Sciatic nerve (tissue), 2 donors: Measurements from ENCODE around the gene ASB14. TPM values are rescaled to one million over a fixed set of nuclear protein-coding genes. Genes with fewer than 3 reads are reported as not detected.
"Not testable (repeated sequence)": the region's sequence is repeated elsewhere in the genome, so short reads cannot be mapped to it uniquely, and the experiment has no call there.

Source experiments
- ATAC-seq: fragments of 200-7000 bp; cut with Tn5 transposase; one replicate; pipeline ENCODE4 v1.9.1; 2020; ENCODE audit warnings: mild to moderate bottlenecking, moderate library complexity
- DNase-seq: peaks from one replicate; pipeline ENCODE4 v3.0.0-alpha.2; 2020; ENCODE audit warnings: low spot score
- intact Hi-C: fragments of 100-400 bp; cut with DNase I; formaldehyde crosslinking; loops from one replicate; pipeline ENCODE4 v1.14.2; 2022
- total RNA-seq: library from RNA; stranded (reverse); fragmentation: NEBNext Ultra II Directional; extraction: Animal tissue kit (Norgen Biotek cat#: 25700); gene quantifications from one replicate; pipeline ENCODE4 v1.2.1, GENCODE V29; 2021
- donor health status: DM: no; HTN: no; CAD: no.
- donor health status: DM: no; HTN: no; CAD: no.

The ASB14 gene
- not detected for total RNA-seq

DNA sequence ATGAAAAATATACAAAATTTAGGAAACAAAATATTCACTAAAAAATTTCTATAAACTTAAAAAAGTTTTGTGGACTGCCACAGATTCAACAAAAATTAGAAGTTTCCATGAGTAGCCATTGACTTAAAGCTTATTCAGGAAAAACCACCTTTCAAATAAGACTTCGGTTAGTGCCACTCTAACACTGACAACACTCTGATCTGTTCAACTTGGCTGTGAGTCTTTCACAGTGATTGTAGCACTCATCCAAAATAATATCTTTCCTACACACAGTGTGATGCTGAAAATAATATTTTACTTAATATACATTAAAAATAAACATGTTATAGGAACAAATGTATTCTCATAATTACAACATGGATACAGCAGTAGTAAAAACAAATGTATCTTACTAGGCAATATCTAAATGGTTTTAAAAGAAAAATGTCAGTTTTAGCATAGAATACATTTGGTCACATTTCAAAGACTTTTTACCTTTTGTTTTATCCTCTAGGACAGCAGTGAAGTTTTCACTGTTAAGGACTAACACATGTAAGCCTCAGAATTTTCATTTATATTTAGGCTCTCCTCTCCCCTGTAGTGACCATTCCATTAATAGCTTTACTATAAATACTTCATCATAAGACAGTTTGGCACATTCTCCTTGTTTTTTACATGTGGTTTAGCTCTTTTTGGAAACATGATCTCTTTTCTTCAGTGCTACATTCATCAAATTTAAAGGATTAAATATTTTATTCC, at the start of gene ASB14:
ASB14 (minus strand) TSS at position 527 of the 738 bp plus-strand sequence. CDS start 652 bp downstream, outside the sequence.
- intact Hi-C loops, result no loop called here
- no peak for DNase-seq
- no peak for ATAC-seq

GRCh38 chr3:57339071-57339642, 46.7 kb upstream of the ASB14 start:
- intact Hi-C loops, ATAC-seq, DNase-seq: not testable (repeated sequence)

DNA sequence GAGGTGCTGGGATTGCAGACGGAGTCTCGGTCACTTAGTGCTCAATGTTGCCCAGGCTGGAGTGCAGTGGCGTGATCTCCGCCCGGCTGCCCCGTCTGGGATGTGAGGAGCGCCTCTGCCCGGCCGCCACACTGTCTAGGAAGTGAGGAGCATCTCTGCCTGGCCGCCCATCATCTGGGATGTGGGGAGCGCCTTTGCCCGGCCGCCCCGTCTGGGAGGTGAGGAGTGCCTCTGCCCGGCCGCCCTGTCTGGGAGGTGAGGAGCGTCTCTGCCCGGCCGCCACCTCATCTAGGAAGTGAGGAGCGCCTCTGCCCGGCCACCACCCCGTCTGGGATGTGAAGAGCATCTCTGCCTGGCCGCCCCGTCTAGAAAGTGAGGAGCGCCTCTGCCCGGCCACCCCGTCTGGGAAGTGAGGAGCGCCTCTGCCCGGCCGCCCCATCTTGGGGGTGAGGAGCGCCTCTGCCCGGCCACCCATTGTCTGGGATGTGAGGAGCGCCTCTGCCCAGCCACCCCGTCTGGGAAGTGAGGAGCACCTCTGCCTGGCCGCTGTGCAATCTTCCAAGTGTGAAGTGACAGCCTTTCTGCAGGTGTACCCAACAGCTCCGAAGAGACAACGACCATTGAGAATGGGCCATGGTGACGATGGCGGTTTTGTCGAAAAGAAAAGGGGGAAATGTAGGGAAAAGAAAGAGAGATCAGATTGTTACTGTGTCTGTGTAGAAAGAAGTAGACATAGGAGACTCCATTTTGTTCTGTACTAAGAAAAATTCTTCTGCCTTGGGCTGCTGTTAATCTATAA, 46.0 kb upstream of the ASB14 start:
- intact Hi-C loops, ATAC-seq, DNase-seq: not testable (repeated sequence)

DNA sequence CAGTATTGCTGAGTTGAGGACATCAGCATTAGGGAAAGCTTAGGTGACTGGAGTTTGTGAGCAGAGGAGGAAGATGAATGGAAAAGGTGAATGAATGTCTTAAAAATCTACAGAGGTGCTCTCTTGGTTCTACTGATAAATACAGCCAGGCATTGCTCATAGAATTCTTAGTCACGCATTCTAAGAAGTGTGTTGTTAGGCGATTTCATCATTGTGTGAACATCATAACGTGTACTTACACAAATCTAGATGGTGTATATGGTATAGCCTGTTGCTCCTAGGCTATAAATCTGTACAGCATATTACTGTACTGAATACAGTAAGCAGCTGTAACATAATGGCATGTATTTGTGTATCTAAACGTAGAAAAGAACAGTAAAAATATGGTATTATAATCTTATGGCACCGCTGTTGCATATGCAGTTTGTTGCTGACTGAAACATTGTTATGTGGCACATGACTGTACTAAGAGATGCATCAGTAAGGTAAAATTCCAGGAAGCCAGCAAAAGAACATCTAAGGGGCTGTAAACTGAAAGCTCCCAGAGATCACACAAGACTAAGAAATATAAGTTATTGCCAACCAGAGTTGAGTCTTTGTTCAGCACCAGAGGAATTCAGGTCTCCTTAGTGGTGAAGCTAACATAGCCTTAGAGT, 42.9 kb upstream of the ASB14 start:
- intact Hi-C loops, result no loop called here
- no peak for DNase-seq
- no peak for ATAC-seq

GRCh38 chr3:57331078-57331610, 38.7 kb upstream of the ASB14 start:
- intact Hi-C loops, result no loop called here
- ATAC-seq (no peak), DNase-seq (no peak)

DNA sequence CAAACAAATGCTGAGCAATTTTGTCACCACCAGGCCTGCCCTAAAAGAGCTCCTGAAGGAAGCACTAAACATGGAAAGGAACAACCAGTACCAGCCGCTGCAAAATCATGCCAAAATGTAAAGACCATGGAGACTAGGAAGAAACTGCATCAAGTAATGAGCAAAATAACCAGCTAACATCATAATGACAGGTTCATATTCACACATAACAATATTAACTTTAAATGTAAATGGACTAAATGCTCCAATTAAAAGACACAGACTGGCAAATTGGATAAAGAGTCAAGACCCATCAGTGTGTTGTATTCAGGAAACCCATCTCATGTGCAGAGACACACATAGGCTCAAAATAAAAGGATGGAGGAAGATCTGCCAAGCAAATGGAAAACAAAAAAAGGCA, 34.0 kb upstream of the ASB14 start:
- ATAC-seq, intact Hi-C loops, DNase-seq: not testable (repeated sequence)

DNA sequence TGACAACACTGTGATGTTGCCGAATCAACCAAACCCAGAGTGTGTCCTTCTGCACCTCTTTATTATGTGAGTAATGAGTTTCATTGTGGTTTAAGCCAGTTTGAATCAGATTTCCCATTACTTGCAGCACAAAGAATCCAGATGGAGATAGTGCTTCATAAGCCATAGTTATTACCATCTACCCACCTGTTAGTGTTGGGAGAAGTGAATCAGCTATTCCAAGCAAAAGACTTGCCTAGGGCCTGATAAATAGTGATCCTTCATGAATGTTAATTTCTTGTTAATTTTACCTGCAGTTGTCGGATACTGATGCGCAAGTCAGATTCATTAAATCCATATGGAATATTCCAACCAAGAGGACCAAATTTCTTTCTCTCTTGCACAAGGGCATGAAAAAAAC, 21.7 kb upstream of the ASB14 start:
- ATAC-seq, result no peak
- intact Hi-C loops, result no loop called here
- no peak for DNase-seq

- DNase-seq (no peak), ATAC-seq (no peak)
- intact Hi-C loops, result no loop called here
Measured at GRCh38 chr3:57309769-57310360, 17.4 kb upstream of the ASB14 start.

- intact Hi-C loops, DNase-seq, ATAC-seq: not testable (repeated sequence)
Measured at GRCh38 chr3:57303520-57303919, 11.0 kb upstream of the ASB14 start.

DNA sequence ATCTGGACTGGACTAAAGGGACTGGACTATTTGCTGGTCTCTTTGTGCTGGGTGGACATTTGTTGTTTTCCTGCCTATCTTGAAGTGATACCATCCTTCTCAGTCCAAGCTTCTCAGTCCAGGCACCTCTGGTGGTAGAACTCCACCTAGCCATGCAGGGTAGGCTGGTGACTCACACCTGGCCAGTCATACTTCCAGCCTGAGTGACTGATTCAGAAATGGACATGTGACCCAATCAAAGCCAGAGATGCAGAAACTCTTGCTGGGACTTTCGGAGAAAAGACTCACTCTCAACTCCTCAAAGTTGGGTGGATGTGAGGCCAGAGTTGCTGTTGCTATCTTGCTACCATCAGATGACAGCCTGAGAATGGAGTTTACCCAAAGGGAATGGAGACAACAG, 5.6 kb upstream of the ASB14 start:
- ATAC-seq, result no peak
- no peak for DNase-seq
- intact Hi-C loops, result no loop called here

GRCh38 chr3:57292897-57293526, 527 bp upstream of the ASB14 start:
- intact Hi-C loops, result no loop called here
- DNase-seq (no peak), ATAC-seq (no peak)

DNA sequence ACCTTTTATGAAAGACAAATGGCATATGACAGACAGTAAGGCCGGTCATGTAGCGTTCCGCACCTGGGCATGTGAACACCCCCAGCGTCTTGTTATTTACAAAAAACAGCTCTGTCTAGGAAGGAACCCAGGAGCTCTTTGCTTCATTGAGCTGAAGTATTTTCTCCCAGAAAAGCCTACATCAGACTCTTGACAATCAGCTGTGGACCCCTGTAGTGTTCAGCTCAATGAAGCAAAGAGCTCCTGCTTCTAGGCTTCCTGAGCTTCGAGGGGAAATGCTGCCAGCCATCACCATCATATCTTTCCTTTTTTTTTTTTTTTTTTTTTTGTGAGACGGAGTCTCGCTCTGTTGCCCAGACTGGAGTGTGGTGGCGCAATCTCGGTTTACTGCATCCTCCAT, 4.1 kb downstream of the ASB14 start:
- no peak for ATAC-seq
- no peak for DNase-seq
- intact Hi-C loops, result no loop called here

GRCh38 chr3:57287205-57287604, 5.3 kb downstream of the ASB14 start:
- DNase-seq (no peak), ATAC-seq (no peak)
- intact Hi-C loops, result no loop called here

DNA sequence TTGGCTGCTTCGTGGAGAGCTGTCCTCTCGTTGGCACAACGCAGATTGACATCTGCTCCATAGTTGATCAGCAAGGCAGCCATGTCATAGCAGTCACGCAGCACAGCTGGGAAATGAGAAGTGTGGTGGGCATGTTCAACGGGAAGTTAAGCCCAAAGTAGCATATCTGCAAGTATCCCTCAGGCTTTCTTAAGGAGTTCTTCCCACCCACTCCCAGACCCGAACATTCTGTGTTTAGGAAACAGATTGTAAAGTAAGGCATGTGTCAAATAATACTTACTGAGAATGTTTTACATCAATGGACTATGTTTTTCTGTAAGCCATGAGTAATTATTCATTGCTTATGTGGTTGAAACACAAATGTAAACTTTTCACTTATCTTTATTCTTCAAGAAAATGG, 9.2 kb downstream of the ASB14 start:
- intact Hi-C loops, result no loop called here
- no peak for ATAC-seq

GRCh38 chr3:57281715-57282114, 10.8 kb downstream of the ASB14 start:
- intact Hi-C loops, result no loop called here
- no peak for DNase-seq
- no peak for ATAC-seq

More for the DNA sequence above, 9.2 kb downstream of the ASB14 start:
- DNase-seq, result no peak

- DNase-seq (no peak), ATAC-seq (no peak)
- intact Hi-C loops, result no loop called here
Measured at GRCh38 chr3:57279685-57280084, 12.8 kb downstream of the ASB14 start.

GRCh38 chr3:57278237-57278636, 14.2 kb downstream of the ASB14 start:
- intact Hi-C loops, result no loop called here
- DNase-seq, result no peak
- no peak for ATAC-seq

DNA sequence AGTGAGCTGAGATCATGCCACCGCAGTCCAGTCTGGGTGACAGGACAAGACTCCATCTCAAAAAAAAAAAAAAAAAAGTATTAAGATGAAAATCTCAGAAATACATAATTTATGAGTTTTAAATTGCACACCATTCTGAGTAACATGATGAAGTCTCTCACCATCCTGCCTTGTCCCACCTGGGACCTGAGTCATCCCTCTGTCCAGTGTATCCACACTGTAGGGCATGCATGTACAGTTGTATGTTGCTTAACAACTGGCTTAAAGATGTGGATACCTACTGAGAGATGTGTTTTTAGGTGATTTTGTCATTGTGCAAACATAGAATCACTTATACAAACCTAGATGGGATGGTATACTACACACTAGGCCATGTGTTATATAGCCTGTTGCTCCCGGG, 17.1 kb downstream of the ASB14 start:
- DNase-seq (no peak), ATAC-seq (no peak)
- intact Hi-C loops, result no loop called here
